GM12891 (cell line): ENCODE data around the gene LRRC7.

ENCODE experiments used
- POLR2A ChIP-seq: IDR thresholded peaks from 2 replicates; pipeline ENCODE4 v1.6.1; 2011; ENCODE audit warnings: low read depth, low read length, control low read depth
- POLR2AphosphoS5 ChIP-seq: IDR thresholded peaks from 2 replicates; pipeline ENCODE4 v1.6.1; 2011; ENCODE audit warnings: low read depth, low read length, control low read depth
- TAF1 ChIP-seq: IDR thresholded peaks from 2 replicates; pipeline ENCODE4 v1.6.1; 2011; ENCODE audit warnings: low read depth, low read length, control low read depth

GRCh38 chr1:69743146-69743545 is 175.4 kb downstream of the LRRC7 start:
- TF ChIP-seq POLR2AphosphoS5 (no peak), POLR2A (no peak), TAF1 (no peak)
